K562 (cell line): ENCODE results near the gene SFXN3. TPM values are rescaled to one million over a fixed set of nuclear protein-coding genes. Genes with fewer than 3 reads are reported as not detected.

Experiments
- CHD2 ChIP-seq: IDR thresholded peaks from 2 replicates; pipeline ENCODE4 v1.6.1; 2011; ENCODE audit warnings: low read depth, low read length
- ETV5 ChIP-seq: sonication (generic); formaldehyde crosslinking; IDR thresholded peaks from 2 replicates; pipeline ENCODE4 v1.4.0; 2020; ENCODE audit warnings: low read depth, mild to moderate bottlenecking, missing genetic modification reagents
- HBP1 ChIP-seq: fragments of 450-650 bp; formaldehyde crosslinking; IDR thresholded peaks from 2 replicates; pipeline ENCODE4 v1.4.0; 2022; ENCODE audit warnings: missing genetic modification characterization
- HNRNPH1 ChIP-seq: fragments of 200-400 bp; formaldehyde crosslinking; optimal IDR thresholded peaks from 2 replicates; pipeline ENCODE3; 2017; ENCODE audit warnings: low read depth, mild to moderate bottlenecking, low read length, moderate library complexity
- JUN ChIP-seq, 2 experiments: sonication (generic) in 1 of 2; formaldehyde crosslinking in 1 of 2; IDR thresholded peaks; 2 replicates each; pipeline versions ENCODE4 v1.6.1 to v1.8.0; 2012 to 2022; ENCODE audit warnings: borderline replicate concordance in 2 of 2, mild to moderate bottlenecking in 2 of 2, improper control_type of control experiment in 1 of 2, low read depth in 1 of 2, low read length in 1 of 2, missing genetic modification reagents in 1 of 2
- KDM4B ChIP-seq, 2 experiments: fragments of 450-650 bp in 1 of 2; sonication (generic) in 1 of 2; IDR thresholded peaks; 2 replicates each; pipeline ENCODE4 v1.6.1; 2016 to 2017; ENCODE audit warnings: borderline replicate concordance in 2 of 2, antibody characterized with exemption in 1 of 2, low read depth in 1 of 2, mild to moderate bottlenecking in 1 of 2
- MAFK ChIP-seq: IDR thresholded peaks from 2 replicates; pipeline ENCODE4 v1.6.1; 2011; ENCODE audit warnings: low read length, improper control_type of control experiment
- MAZ ChIP-seq, 2 experiments: fragments of 450-650 bp in 1 of 2; sonication (generic) in 1 of 2; formaldehyde crosslinking; IDR thresholded peaks in 1 of 2; conservative IDR thresholded peaks in 1 of 2; 2 replicates each; pipeline versions ENCODE4 v1.4.0 to v1.5.0; 2020; ENCODE audit warnings: mild to moderate bottlenecking in 1 of 2, missing genetic modification reagents in 1 of 2
- MYC ChIP-seq, 2 experiments: fragments of 250-450 bp in 1 of 2; sonication (Bioruptor Pico) in 1 of 2; IDR thresholded peaks; 2 replicates each; pipeline versions ENCODE4 v1.5.1 to v1.6.1; 2012 to 2021; ENCODE audit warnings: low read depth in 2 of 2, borderline replicate concordance in 1 of 2, improper control_type of control experiment in 1 of 2, low read length in 1 of 2, mild to moderate bottlenecking in 1 of 2, moderate library complexity in 1 of 2
- RUNX1 ChIP-seq: sonication (generic); IDR thresholded peaks from 2 replicates; pipeline ENCODE4 v1.6.1; 2016; ENCODE audit warnings: antibody characterized with exemption, low read depth
- SIRT6 ChIP-seq: IDR thresholded peaks from one replicate; pipeline ENCODE4 v1.6.1; 2012; ENCODE audit warnings: low read depth, mild to moderate bottlenecking, control low read depth, inconsistent platforms, low read length, moderate library complexity
- SNRNP70 ChIP-seq: fragments of 200-400 bp; formaldehyde crosslinking; optimal IDR thresholded peaks from 2 replicates; pipeline ENCODE3; 2017; ENCODE audit warnings: low read depth, low read length
- ZBTB2 ChIP-seq: fragments of 450-650 bp; IDR thresholded peaks from 2 replicates; pipeline ENCODE4 v1.6.1; 2016; ENCODE audit warnings: antibody characterized with exemption
- polyA plus RNA-seq, 8 experiments: library from polyadenylated mRNA; depleted of rRNA in 4 of 8; stranded (reverse) in 5 of 8; unstranded in 3 of 8; fragments of >200 nt; fragmentation: Nextera tagmentation in 2 of 8; fragmentation: Illumina TruSeq in 1 of 8; extraction: Ambion mirVana in 2 of 8; extraction: Trizol in 1 of 8; gene quantifications; 2 replicates each; pipeline versions ENCODE4 v1.2.1 to v1.2.3, GENCODE V29; 2011 to 2014; ENCODE audit warnings: inconsistent platforms in 1 of 8, missing spikeins in 1 of 8
- total RNA-seq, 7 experiments: library from RNA; depleted of rRNA in 6 of 7; stranded (reverse); fragments of >200 nt in 6 of 7; fragmentation: Illumina TruSeq in 2 of 7; extraction: Trizol in 2 of 7; gene quantifications; 2 replicates each; pipeline versions ENCODE4 v1.2.1 to v1.2.3, GENCODE V29; 2011 to 2021; ENCODE audit warnings: low replicate concordance in 1 of 7
- TF ChIP-seq, protein P1 (sequence below): sonication (generic); formaldehyde crosslinking; IDR thresholded peaks from 2 replicates; pipeline ENCODE4 v1.8.0; 2022; ENCODE audit warnings: missing genetic modification reagents, mild to moderate bottlenecking, moderate library complexity, borderline replicate concordance
- TF ChIP-seq, protein P2 (sequence below): fragments of 250-450 bp; sonication (Bioruptor Pico); IDR thresholded peaks from 2 replicates; pipeline ENCODE4 v1.8.0; 2021; ENCODE audit warnings: borderline replicate concordance, mild to moderate bottlenecking, moderate library complexity; ENCODE audit not compliant: poor library complexity, severe bottlenecking
- TF ChIP-seq, protein P3 (sequence below): fragments of 450-650 bp; IDR thresholded peaks from 2 replicates; pipeline ENCODE4 v1.7.0; 2016; ENCODE audit warnings: borderline replicate concordance

The SFXN3 gene
- total and polyA plus RNA-seq, 9 of the 15 experiments (the other 6 are each of a cell fraction or from before 2014, with no cell fraction given): 0.24 to 4.6 (median 0.86) TPM

- no peak for TF ChIP-seq HNRNPH1
- no peak for TF ChIP-seq MAFK
- peak; percentile 84 for TF ChIP-seq ZBTB2
- TF ChIP-seq SNRNP70: no peak
- TF ChIP-seq MAZ (CRISPR knock-in tag; conservative IDR thresholded peaks at IDR 0.05 in 1 of 2, IDR thresholded peaks at IDR 0.05 in 1 of 2): peak in 1 of 2 experiments; percentile 42; a peak in 2 of 4 replicates
- TF ChIP-seq CHD2: peak; percentile 54
- TF ChIP-seq, protein P1, sequence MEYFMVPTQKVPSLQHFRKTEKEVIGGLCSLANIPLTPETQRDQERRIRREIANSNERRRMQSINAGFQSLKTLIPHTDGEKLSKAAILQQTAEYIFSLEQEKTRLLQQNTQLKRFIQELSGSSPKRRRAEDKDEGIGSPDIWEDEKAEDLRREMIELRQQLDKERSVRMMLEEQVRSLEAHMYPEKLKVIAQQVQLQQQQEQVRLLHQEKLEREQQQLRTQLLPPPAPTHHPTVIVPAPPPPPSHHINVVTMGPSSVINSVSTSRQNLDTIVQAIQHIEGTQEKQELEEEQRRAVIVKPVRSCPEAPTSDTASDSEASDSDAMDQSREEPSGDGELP: peak; percentile 75
- TF ChIP-seq, protein P2, sequence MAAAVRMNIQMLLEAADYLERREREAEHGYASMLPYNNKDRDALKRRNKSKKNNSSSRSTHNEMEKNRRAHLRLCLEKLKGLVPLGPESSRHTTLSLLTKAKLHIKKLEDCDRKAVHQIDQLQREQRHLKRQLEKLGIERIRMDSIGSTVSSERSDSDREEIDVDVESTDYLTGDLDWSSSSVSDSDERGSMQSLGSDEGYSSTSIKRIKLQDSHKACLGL (CRISPR knock-in tag): peak; percentile 83
- no peak for TF ChIP-seq RUNX1
- TF ChIP-seq ETV5 (CRISPR knock-in tag): 0 out of 2 replicates have a peak, but pooled peaks have one; percentile 26
- TF ChIP-seq, protein P3, sequence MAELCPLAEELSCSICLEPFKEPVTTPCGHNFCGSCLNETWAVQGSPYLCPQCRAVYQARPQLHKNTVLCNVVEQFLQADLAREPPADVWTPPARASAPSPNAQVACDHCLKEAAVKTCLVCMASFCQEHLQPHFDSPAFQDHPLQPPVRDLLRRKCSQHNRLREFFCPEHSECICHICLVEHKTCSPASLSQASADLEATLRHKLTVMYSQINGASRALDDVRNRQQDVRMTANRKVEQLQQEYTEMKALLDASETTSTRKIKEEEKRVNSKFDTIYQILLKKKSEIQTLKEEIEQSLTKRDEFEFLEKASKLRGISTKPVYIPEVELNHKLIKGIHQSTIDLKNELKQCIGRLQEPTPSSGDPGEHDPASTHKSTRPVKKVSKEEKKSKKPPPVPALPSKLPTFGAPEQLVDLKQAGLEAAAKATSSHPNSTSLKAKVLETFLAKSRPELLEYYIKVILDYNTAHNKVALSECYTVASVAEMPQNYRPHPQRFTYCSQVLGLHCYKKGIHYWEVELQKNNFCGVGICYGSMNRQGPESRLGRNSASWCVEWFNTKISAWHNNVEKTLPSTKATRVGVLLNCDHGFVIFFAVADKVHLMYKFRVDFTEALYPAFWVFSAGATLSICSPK: no peak
- TF ChIP-seq MYC (IDR thresholded peaks at IDR 0.05; ENCODE audit: low read depth, low read length): peak; percentile 99
- TF ChIP-seq MYC (CRISPR knock-in tag; IDR thresholded peaks at IDR 0.05; ENCODE audit: borderline replicate concordance, low read depth): peak; percentile 62
- TF ChIP-seq HBP1: no peak
- no peak for TF ChIP-seq SIRT6
- TF ChIP-seq KDM4B (IDR thresholded peaks at IDR 0.05; ENCODE audit: borderline replicate concordance in 2 of 2, low read depth in 1 of 2): peak in 1 of 2 experiments; percentile 92; a peak in 2 of 4 replicates
- no peak for TF ChIP-seq JUN (IDR thresholded peaks at IDR 0.05; ENCODE audit: borderline replicate concordance, low read depth, low read length)
- no peak for TF ChIP-seq JUN (CRISPR knock-in tag; IDR thresholded peaks at IDR 0.05; ENCODE audit: borderline replicate concordance)
Measured at GRCh38 chr10:100986952-100987684, 43.9 kb upstream of the SFXN3 start, which contains the start of the genes MRPL43 and TWNK (continued).
